NCI-H1417 treated with DMSO at 0.1 percent for 48 hours (cell line): ENCODE data around the gene SLC39A9.
A peak's percentile ranks its signal among the peaks of the same experiment; 100 is the strongest.

Source experiments
- DNase-seq: peaks from one replicate; lab custom pipeline; 2025; lab: John Stamatoyannopoulos, UW

The SLC39A9 gene

GRCh38 chr14:69424149-69424923 lies 25.8 kb downstream of the SLC39A9 start:
- no peak for DNase-seq

GRCh38 chr14:69427596-69427995 lies 29.1 kb downstream of the SLC39A9 start:
- no peak for DNase-seq

- DNase-seq, result no peak
Observed at GRCh38 chr14:69428289-69428998, 30.0 kb downstream of the SLC39A9 start.

- DNase-seq, result no peak
Observed at GRCh38 chr14:69429643-69430042, 31.2 kb downstream of the SLC39A9 start.

- no peak for DNase-seq
Observed at GRCh38 chr14:69430306-69430939, 31.9 kb downstream of the SLC39A9 start.

GRCh38 chr14:69432364-69432763 lies 33.9 kb downstream of the SLC39A9 start:
- DNase-seq, result no peak

- no peak for DNase-seq
Observed at GRCh38 chr14:69439521-69440270, 41.2 kb downstream of the SLC39A9 start.

GRCh38 chr14:69441948-69442347 lies 43.5 kb downstream of the SLC39A9 start:
- DNase-seq, result no peak

GRCh38 chr14:69443296-69443805 lies 44.9 kb downstream of the SLC39A9 start:
- no peak for DNase-seq

GRCh38 chr14:69449216-69449615 lies 50.7 kb downstream of the SLC39A9 start:
- DNase-seq, result no peak

GRCh38 chr14:69451941-69452340 lies 53.4 kb downstream of the SLC39A9 start:
- DNase-seq, result no peak

GRCh38 chr14:69458350-69458749 lies 59.9 kb downstream of the SLC39A9 start:
- no peak for DNase-seq

- DNase-seq, result no peak
Observed at GRCh38 chr14:69459122-69459521, 60.6 kb downstream of the SLC39A9 start.

GRCh38 chr14:69460093-69460701 lies 61.7 kb downstream of the SLC39A9 start:
- DNase-seq, result peak; percentile 41

- DNase-seq, result no peak
Observed at GRCh38 chr14:69464379-69464778, 65.9 kb downstream of the SLC39A9 start.

- no peak for DNase-seq
Observed at GRCh38 chr14:69464829-69465228, 66.3 kb downstream of the SLC39A9 start.

- no peak for DNase-seq
Observed at GRCh38 chr14:69468949-69469348, 70.5 kb downstream of the SLC39A9 start.

GRCh38 chr14:69471436-69471835 lies 72.9 kb downstream of the SLC39A9 start:
- DNase-seq, result no peak

GRCh38 chr14:69471916-69472315 lies 73.4 kb downstream of the SLC39A9 start:
- DNase-seq, result no peak

GRCh38 chr14:69473260-69473659 lies 74.8 kb downstream of the SLC39A9 start:
- no peak for DNase-seq

GRCh38 chr14:69473946-69474345 lies 75.5 kb downstream of the SLC39A9 start:
- DNase-seq, result no peak
